GM12891 (cell line): ENCODE measurements around the gene ANLN.

Source experiments
- PAX5 ChIP-seq: IDR thresholded peaks from 2 replicates; pipeline ENCODE4 v1.6.1; 2011; ENCODE audit warnings: low read length, moderate library complexity, mild to moderate bottlenecking; ENCODE audit not compliant: insufficient read depth, severe bottlenecking
- POLR2A ChIP-seq: IDR thresholded peaks from 2 replicates; pipeline ENCODE4 v1.6.1; 2011; ENCODE audit warnings: low read depth, low read length, control low read depth
- POLR2AphosphoS5 ChIP-seq: IDR thresholded peaks from 2 replicates; pipeline ENCODE4 v1.6.1; 2011; ENCODE audit warnings: low read depth, low read length, control low read depth
- TAF1 ChIP-seq: IDR thresholded peaks from 2 replicates; pipeline ENCODE4 v1.6.1; 2011; ENCODE audit warnings: low read depth, low read length, control low read depth

- TF ChIP-seq POLR2A (no peak), POLR2AphosphoS5 (no peak), PAX5 (no peak), TAF1 (no peak)
These were observed 85.3 kb downstream of the ANLN start for GRCh38 chr7:36475011-36475342.
